Breast epithelium (tissue), 3 donors: ENCODE measurements around the gene MMGT1.

ENCODE experiments used
- POLR2A ChIP-seq: fragments of 450-650 bp; IDR thresholded peaks from one replicate; pipeline ENCODE4 v1.6.1; 2016; ENCODE audit warnings: antibody characterized with exemption, mild to moderate bottlenecking, moderate library complexity
- POLR2AphosphoS5 ChIP-seq, 3 donors: sonication (generic); formaldehyde crosslinking; IDR thresholded peaks; one replicate each; pipeline ENCODE4 v1.6.1; 2017; ENCODE audit warnings: antibody characterized with exemption in 3 of 3
- TF ChIP-seq, protein P1 (sequence below), 3 donors: fragments of 450-650 bp; IDR thresholded peaks; one replicate each; pipeline ENCODE4 v1.5.1; 2016 to 2017; ENCODE audit warnings: antibody characterized with exemption in 3 of 3, mild to moderate bottlenecking in 3 of 3, moderate library complexity in 3 of 3

DNA sequence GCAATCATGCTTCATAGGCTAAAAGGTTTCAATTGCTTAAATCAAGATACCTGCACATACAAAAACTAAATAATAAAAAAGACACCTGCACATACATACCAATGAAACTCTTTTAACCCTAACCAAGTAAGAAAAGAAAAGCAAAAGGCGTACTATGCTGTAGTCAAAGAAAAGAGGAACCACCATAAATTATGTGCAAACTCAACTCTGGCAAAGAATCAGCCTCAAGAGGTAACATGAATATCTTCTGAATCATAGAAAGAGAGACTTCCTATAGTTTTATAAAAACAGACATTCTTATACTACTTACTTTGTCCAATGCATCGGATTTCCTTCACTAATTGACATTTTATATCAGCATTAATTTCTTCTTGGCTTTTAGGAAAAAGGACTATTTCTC is 29.3 kb downstream of the MMGT1 start:
- TF ChIP-seq, protein P1, sequence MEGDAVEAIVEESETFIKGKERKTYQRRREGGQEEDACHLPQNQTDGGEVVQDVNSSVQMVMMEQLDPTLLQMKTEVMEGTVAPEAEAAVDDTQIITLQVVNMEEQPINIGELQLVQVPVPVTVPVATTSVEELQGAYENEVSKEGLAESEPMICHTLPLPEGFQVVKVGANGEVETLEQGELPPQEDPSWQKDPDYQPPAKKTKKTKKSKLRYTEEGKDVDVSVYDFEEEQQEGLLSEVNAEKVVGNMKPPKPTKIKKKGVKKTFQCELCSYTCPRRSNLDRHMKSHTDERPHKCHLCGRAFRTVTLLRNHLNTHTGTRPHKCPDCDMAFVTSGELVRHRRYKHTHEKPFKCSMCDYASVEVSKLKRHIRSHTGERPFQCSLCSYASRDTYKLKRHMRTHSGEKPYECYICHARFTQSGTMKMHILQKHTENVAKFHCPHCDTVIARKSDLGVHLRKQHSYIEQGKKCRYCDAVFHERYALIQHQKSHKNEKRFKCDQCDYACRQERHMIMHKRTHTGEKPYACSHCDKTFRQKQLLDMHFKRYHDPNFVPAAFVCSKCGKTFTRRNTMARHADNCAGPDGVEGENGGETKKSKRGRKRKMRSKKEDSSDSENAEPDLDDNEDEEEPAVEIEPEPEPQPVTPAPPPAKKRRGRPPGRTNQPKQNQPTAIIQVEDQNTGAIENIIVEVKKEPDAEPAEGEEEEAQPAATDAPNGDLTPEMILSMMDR (IDR thresholded peaks at IDR 0.05) = no peak
- TF ChIP-seq POLR2A = no peak
- no peak for TF ChIP-seq POLR2AphosphoS5 (IDR thresholded peaks at IDR 0.05)
